ENCODE data around the gene PKM.

PKM gene

DNA sequence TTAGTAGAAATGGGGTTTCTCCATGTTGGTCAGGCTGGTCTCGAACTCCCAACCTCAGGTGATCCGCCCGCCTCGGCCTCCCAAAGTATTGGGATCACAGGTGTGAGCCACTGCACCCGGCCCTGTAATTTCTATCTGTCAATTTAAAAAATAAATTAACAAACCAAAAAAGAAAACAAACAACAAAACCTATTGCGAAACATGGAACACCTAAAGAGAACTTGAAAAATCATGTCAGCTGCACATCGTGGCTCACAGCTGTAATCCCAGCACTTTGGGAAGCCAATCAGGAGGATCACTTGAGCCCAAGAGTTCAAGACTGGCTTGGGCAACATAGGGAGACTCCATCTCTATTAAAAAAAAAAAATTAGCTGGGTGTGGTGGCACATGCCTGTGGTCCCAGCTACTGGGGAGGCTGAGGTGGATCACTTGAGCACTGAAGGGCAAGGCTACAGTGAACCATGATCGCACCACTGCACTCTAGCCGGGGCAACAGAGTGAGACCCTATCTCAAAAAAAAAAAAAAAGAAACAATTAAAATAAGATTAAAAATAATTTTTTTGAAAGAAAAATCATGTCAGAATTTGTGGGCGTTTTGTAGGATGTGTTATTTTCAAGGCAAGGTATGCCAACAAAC lies 21.8 kb upstream of the PKM start:
- no peak overlapping the region for H3K27ac ChIP-seq (replicated peaks)
- no peak for DNase-seq (ENCODE audit: low read depth in 1 of 2, low spot score in 1 of 2)
- TF ChIP-seq POLR2AphosphoS5 (IDR thresholded peaks at IDR 0.05; ENCODE audit: low read depth) (no peak), GABPA (IDR thresholded peaks at IDR 0.05; ENCODE audit: low read depth) (no peak), SPI1 (IDR thresholded peaks at IDR 0.05; ENCODE audit: borderline replicate concordance, low read depth) (no peak)
- TF ChIP-seq, protein P1, sequence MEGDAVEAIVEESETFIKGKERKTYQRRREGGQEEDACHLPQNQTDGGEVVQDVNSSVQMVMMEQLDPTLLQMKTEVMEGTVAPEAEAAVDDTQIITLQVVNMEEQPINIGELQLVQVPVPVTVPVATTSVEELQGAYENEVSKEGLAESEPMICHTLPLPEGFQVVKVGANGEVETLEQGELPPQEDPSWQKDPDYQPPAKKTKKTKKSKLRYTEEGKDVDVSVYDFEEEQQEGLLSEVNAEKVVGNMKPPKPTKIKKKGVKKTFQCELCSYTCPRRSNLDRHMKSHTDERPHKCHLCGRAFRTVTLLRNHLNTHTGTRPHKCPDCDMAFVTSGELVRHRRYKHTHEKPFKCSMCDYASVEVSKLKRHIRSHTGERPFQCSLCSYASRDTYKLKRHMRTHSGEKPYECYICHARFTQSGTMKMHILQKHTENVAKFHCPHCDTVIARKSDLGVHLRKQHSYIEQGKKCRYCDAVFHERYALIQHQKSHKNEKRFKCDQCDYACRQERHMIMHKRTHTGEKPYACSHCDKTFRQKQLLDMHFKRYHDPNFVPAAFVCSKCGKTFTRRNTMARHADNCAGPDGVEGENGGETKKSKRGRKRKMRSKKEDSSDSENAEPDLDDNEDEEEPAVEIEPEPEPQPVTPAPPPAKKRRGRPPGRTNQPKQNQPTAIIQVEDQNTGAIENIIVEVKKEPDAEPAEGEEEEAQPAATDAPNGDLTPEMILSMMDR (IDR thresholded peaks at IDR 0.05; ENCODE audit: insufficient read depth, low read length) = no peak
- TF ChIP-seq, protein P2, sequence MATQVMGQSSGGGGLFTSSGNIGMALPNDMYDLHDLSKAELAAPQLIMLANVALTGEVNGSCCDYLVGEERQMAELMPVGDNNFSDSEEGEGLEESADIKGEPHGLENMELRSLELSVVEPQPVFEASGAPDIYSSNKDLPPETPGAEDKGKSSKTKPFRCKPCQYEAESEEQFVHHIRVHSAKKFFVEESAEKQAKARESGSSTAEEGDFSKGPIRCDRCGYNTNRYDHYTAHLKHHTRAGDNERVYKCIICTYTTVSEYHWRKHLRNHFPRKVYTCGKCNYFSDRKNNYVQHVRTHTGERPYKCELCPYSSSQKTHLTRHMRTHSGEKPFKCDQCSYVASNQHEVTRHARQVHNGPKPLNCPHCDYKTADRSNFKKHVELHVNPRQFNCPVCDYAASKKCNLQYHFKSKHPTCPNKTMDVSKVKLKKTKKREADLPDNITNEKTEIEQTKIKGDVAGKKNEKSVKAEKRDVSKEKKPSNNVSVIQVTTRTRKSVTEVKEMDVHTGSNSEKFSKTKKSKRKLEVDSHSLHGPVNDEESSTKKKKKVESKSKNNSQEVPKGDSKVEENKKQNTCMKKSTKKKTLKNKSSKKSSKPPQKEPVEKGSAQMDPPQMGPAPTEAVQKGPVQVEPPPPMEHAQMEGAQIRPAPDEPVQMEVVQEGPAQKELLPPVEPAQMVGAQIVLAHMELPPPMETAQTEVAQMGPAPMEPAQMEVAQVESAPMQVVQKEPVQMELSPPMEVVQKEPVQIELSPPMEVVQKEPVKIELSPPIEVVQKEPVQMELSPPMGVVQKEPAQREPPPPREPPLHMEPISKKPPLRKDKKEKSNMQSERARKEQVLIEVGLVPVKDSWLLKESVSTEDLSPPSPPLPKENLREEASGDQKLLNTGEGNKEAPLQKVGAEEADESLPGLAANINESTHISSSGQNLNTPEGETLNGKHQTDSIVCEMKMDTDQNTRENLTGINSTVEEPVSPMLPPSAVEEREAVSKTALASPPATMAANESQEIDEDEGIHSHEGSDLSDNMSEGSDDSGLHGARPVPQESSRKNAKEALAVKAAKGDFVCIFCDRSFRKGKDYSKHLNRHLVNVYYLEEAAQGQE (IDR thresholded peaks at IDR 0.05; ENCODE audit: insufficient replicate concordance, low read depth) = no peak

DNA sequence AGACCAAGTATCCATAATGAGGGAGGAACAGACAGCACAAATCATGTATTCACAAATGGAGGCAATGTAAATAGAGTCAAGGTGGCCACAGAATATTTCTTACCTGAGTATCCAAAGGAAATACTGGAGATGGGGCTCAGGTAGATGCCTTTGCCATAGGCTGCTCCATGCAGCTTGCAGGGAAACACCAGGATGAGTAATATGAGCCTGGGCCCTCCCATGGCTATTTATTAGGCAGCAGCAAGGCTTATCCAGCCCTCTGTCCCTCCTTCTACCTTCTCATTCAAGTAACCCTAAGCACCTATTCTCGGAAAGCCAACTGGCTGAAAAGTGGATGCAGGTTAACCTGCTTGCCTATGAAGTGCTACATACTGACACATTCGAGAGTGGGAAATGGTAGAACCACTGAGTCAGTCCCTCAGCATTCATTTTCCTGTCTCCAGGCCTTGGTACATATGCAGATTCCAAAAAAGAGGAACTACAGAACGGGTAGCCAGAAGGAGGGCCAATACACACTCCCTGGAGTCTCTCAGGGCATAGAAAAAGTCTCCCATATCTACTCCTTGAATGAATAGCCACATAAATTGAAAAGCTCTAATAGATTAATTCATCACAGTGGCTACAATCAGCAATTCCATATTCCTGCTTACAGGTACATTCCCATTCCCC lies 18.3 kb upstream of the PKM start:
- Histone ChIP-seq H3K27me3 (ENCODE audit: insufficient read depth, poor library complexity, severe bottlenecking) (no peaks in the 10 kb centered on the region), H3K27ac (replicated peaks) (no peak overlapping the region), H3K4me3 (replicated peaks; ENCODE audit: insufficient read depth, low read length) (no peak overlapping the region)
- TF ChIP-seq, protein P1 (IDR thresholded peaks at IDR 0.05; ENCODE audit: insufficient read depth, low read length) = no peak
- TF ChIP-seq GABPA (IDR thresholded peaks at IDR 0.05; ENCODE audit: low read depth) (no peak), SPI1 (IDR thresholded peaks at IDR 0.05; ENCODE audit: borderline replicate concordance, low read depth) (no peak; the same call in 1 of the 2 replicates), POLR2AphosphoS5 (IDR thresholded peaks at IDR 0.05; ENCODE audit: low read depth) (no peak)
- TF ChIP-seq, protein P2 (IDR thresholded peaks at IDR 0.05; ENCODE audit: insufficient replicate concordance, low read depth) = no peak
- DNase-seq (ENCODE audit: low read depth in 1 of 2, low spot score in 1 of 2) = no peak

More for the DNA sequence above, 21.8 kb upstream of the PKM start:
- Histone ChIP-seq H3K4me3 (replicated peaks; ENCODE audit: insufficient read depth, low read length) (no peak overlapping the region), H3K27me3 (ENCODE audit: insufficient read depth, poor library complexity, severe bottlenecking) (no peaks in the 10 kb centered on the region)

DNA sequence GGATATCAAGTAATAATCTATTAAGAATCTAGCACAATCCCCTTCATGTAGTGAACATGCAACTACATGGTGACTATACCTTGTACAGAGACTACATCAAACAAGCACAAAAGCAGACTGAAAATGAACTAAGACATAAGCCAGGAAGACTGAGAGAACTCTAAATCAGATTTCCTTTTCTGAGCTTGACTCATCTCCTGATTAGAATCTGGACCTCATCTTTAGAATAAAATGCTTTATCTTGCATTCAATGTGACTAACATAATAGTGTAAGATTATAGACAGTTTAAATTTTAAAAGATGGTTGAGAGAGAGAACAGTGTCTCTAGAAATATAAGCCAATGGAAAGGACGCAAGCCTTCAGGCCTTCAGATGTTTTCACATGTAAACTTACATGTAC lies 17.5 kb upstream of the PKM start:
- no peak overlapping the region for H3K4me3 ChIP-seq (replicated peaks; ENCODE audit: insufficient read depth, low read length)
- TF ChIP-seq, protein P2 (IDR thresholded peaks at IDR 0.05; ENCODE audit: insufficient replicate concordance, low read depth) = no peak
- no peak for TF ChIP-seq GABPA (IDR thresholded peaks at IDR 0.05; ENCODE audit: low read depth)
- TF ChIP-seq POLR2AphosphoS5 (IDR thresholded peaks at IDR 0.05; ENCODE audit: low read depth) = no peak
- no peak for TF ChIP-seq SPI1 (IDR thresholded peaks at IDR 0.05; ENCODE audit: borderline replicate concordance, low read depth)
- TF ChIP-seq, protein P1 (IDR thresholded peaks at IDR 0.05; ENCODE audit: insufficient read depth, low read length) = no peak
- H3K27me3 ChIP-seq (ENCODE audit: insufficient read depth, poor library complexity, severe bottlenecking) = no peaks in the 10 kb centered on the region
- H3K27ac ChIP-seq (replicated peaks) = no peak overlapping the region
- no peak for DNase-seq (ENCODE audit: low read depth in 1 of 2, low spot score in 1 of 2)
